Measurements from ENCODE around the gene SSR2. TPM values are rescaled to one million over a fixed set of nuclear protein-coding genes. Genes with fewer than 3 reads are reported as not detected.

The SSR2 gene
- polyA plus RNA-seq, 1 donor (not counting 4 experiments of a cell fraction or from before 2014, with no cell fraction given), result 302 TPM

DNA sequence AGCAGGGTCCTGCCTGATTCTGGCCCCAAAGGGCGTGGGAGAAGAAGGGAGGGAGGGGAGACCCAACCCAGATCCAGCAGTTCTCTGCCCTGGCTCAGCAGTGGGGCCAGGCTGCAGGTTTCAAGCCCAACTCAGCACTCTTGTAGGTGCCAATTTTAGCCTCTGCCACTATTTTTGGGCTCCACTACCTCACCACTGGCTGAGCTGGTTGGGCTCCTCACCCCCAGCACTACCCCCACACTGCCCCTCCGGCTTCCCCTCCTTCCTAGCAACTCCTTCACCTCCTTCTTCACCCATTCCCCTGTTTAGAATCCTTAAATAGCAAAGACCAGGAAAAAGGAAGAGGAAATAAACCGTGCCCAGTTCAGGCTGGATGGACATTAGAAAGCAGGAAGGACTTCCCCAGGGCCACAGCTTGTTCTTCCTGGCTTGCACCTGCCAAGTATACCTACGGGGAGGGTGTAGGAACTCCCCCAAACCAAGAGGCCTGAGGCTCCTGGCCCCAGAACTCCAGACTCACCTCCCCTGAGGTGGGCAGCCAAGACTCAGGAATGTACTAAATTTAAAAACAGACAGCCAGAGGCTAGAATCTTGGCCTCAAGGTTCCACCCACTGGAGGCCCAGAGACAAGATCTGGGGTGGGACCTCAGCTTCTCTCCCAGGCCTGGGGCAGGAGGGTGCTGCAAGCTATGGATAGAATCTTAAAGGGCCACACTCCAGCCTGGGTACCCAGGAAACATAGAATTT, 41.0 kb downstream of the SSR2 start:
- no peaks in the 10 kb centered on the region for H3K36me3 ChIP-seq (ENCODE audit: control insufficient read depth in 2 of 2, extremely low read depth in 1 of 2, insufficient read depth in 2 of 2, low read length in 2 of 2)
- no peaks in the 10 kb centered on the region for H3K9me3 ChIP-seq (ENCODE audit: control insufficient read depth, low read depth, low read length)
- FAIRE-seq (no peak), DNase-seq (ENCODE audit: low read depth, low spot score) (no peak)
- H3K4me1 ChIP-seq (ENCODE audit: control insufficient read depth, extremely low read depth, insufficient read depth, low read length), result peaks cover 82% of the 10 kb centered on the region
- dilution Hi-C loops (cut with MboI; ENCODE audit: extremely low pct_ligation_motif_present, low sequenced_read_pairs), result no loop called here
- peaks cover 5% of the 10 kb centered on the region for H3K9me1 ChIP-seq (ENCODE audit: control insufficient read depth, extremely low read depth, insufficient read depth, low read length)
- peak overlapping the region; percentile 75 to 90 (median 88) for H3K4me3 ChIP-seq (ENCODE audit: control insufficient read depth in 2 of 3, extremely low read depth in 1 of 3, insufficient read depth in 2 of 3, low read depth in 1 of 3, low read length in 3 of 3)
- peak overlapping the region; percentile 87 for H3K27ac ChIP-seq (ENCODE audit: control insufficient read depth, insufficient read depth, low read length)
- H3K27me3 ChIP-seq (ENCODE audit: control insufficient read depth, extremely low read depth, insufficient read depth, low read length), result no peaks in the 10 kb centered on the region
- peaks cover 15% of the 10 kb centered on the region for H4K20me1 ChIP-seq (ENCODE audit: control insufficient read depth, extremely low read depth, insufficient read depth, low read length)
- H3K4me2 ChIP-seq (ENCODE audit: control insufficient read depth, extremely low read depth, insufficient read depth, low read depth, low read length), result peak overlapping the region; percentile 97
- H2AFZ ChIP-seq (ENCODE audit: control insufficient read depth, low read length), result no peak overlapping the region
- TF ChIP-seq EZH2 (IDR thresholded peaks at IDR 0.05; ENCODE audit: low read length), result no peak
- TF ChIP-seq, protein P1, sequence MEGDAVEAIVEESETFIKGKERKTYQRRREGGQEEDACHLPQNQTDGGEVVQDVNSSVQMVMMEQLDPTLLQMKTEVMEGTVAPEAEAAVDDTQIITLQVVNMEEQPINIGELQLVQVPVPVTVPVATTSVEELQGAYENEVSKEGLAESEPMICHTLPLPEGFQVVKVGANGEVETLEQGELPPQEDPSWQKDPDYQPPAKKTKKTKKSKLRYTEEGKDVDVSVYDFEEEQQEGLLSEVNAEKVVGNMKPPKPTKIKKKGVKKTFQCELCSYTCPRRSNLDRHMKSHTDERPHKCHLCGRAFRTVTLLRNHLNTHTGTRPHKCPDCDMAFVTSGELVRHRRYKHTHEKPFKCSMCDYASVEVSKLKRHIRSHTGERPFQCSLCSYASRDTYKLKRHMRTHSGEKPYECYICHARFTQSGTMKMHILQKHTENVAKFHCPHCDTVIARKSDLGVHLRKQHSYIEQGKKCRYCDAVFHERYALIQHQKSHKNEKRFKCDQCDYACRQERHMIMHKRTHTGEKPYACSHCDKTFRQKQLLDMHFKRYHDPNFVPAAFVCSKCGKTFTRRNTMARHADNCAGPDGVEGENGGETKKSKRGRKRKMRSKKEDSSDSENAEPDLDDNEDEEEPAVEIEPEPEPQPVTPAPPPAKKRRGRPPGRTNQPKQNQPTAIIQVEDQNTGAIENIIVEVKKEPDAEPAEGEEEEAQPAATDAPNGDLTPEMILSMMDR (optimal IDR thresholded peaks at IDR 0.05 in 1 of 3, IDR thresholded peaks at IDR 0.05 in 1 of 3, conservative IDR thresholded peaks at IDR 0.05 in 1 of 3; ENCODE audit: extremely low read depth in 1 of 3, insufficient read depth in 2 of 3, low read length in 3 of 3), result no peak
- H3K79me2 ChIP-seq (ENCODE audit: control insufficient read depth, insufficient read depth, low read length), result peaks cover 46% of the 10 kb centered on the region
- peak overlapping the region; percentile 92 for H3K9ac ChIP-seq (ENCODE audit: control insufficient read depth, extremely low read depth, insufficient read depth, low read length)

DNA sequence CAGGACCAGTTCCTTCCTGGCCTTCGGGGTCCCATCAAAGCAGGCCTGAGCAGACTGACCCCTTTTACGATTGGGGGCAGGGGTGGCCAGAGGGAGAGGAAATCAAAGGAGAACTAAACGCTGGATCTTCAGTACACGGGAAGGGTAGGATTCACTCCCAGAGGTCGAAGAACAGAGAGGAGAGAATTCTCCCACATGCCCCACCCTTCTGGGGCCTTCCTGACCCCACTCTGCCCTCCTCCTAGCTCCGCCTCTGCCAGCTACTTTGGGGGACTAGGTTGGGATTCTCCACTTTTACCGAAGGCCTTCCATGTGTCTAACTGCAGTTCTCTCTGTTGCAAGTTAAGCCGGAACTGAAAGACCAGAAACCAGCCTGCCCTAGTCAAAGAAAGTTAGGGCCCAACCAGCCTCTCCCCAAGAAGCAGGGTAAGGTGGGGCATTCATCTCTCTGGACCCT, 41.8 kb downstream of the SSR2 start:
- H3K36me3 ChIP-seq (ENCODE audit: control insufficient read depth in 2 of 2, extremely low read depth in 1 of 2, insufficient read depth in 2 of 2, low read length in 2 of 2), result peaks cover 0 to 7% of the 10 kb centered on the region in 2 experiments
- peaks cover 53% of the 10 kb centered on the region for H3K79me2 ChIP-seq (ENCODE audit: control insufficient read depth, insufficient read depth, low read length)
- peak overlapping the region; percentile 42 for H2AFZ ChIP-seq (ENCODE audit: control insufficient read depth, low read length)
- H3K9me1 ChIP-seq (ENCODE audit: control insufficient read depth, extremely low read depth, insufficient read depth, low read length), result peaks cover 8% of the 10 kb centered on the region
- TF ChIP-seq EZH2 (IDR thresholded peaks at IDR 0.05; ENCODE audit: low read length), result no peak
- TF ChIP-seq, protein P1 (optimal IDR thresholded peaks at IDR 0.05 in 1 of 3, IDR thresholded peaks at IDR 0.05 in 1 of 3, conservative IDR thresholded peaks at IDR 0.05 in 1 of 3; ENCODE audit: extremely low read depth in 1 of 3, insufficient read depth in 2 of 3, low read length in 3 of 3), result no peak
- peaks cover 21% of the 10 kb centered on the region for H4K20me1 ChIP-seq (ENCODE audit: control insufficient read depth, extremely low read depth, insufficient read depth, low read length)
- dilution Hi-C loops (cut with MboI; ENCODE audit: extremely low pct_ligation_motif_present, low sequenced_read_pairs), result no loop called here
- no peaks in the 10 kb centered on the region for H3K27me3 ChIP-seq (ENCODE audit: control insufficient read depth, extremely low read depth, insufficient read depth, low read length)
- FAIRE-seq, result no peak
- peak overlapping the region; percentile 92 for H3K9ac ChIP-seq (ENCODE audit: control insufficient read depth, extremely low read depth, insufficient read depth, low read length)
- H3K4me1 ChIP-seq (ENCODE audit: control insufficient read depth, extremely low read depth, insufficient read depth, low read length), result peaks cover 86% of the 10 kb centered on the region
- peak overlapping the region; percentile 97 for H3K4me2 ChIP-seq (ENCODE audit: control insufficient read depth, extremely low read depth, insufficient read depth, low read depth, low read length)
- H3K27ac ChIP-seq (ENCODE audit: control insufficient read depth, insufficient read depth, low read length), result peak overlapping the region; percentile 87
- H3K9me3 ChIP-seq (ENCODE audit: control insufficient read depth, low read depth, low read length), result no peaks in the 10 kb centered on the region
- peak overlapping the region; percentile 75 to 90 (median 88) for H3K4me3 ChIP-seq (ENCODE audit: control insufficient read depth in 2 of 3, extremely low read depth in 1 of 3, insufficient read depth in 2 of 3, low read depth in 1 of 3, low read length in 3 of 3)
- DNase-seq (ENCODE audit: low read depth, low spot score), result no peak
